ENCODE data around the gene TTC7B.

GRCh38 chr14:90508536-90509254, 307.5 kb downstream of the TTC7B start:
- TF ChIP-seq CTCF (IDR thresholded peaks at IDR 0.05) (no peak), POLR2AphosphoS5 (IDR thresholded peaks at IDR 0.05; ENCODE audit: low read depth, low read length) (no peak), TCF7L2 (IDR thresholded peaks at IDR 0.05; ENCODE audit: low read depth, low read length) (no peak), REST (IDR thresholded peaks at IDR 0.05; ENCODE audit: insufficient read depth in 1 of 2, low read depth in 2 of 2, low read length in 1 of 2) (no peak), SIN3A (IDR thresholded peaks at IDR 0.05; ENCODE audit: borderline replicate concordance, insufficient read depth, low read depth, low read length) (no peak)
